ENCODE data around the gene MTA1.

Gene MTA1

GRCh38 chr14:105436402-105436801 is 16.8 kb downstream of the MTA1 start:
- peaks cover 63% of the 10 kb centered on the region for H3K79me2 ChIP-seq (ENCODE audit: insufficient read depth, low read length)
- H2AFZ ChIP-seq (ENCODE audit: low read length), result no peak overlapping the region
- H3K4me2 ChIP-seq (ENCODE audit: low read length), result no peak overlapping the region
- peaks cover 17% of the 10 kb centered on the region for H3K9me3 ChIP-seq (ENCODE audit: low read length)
- H3K27ac ChIP-seq (ENCODE audit: low read depth, low read length, poor library complexity, severe bottlenecking), result peak overlapping the region; percentile 56
- no peaks in the 10 kb centered on the region for H3K9me2 ChIP-seq (ENCODE audit: low read depth, low read length)
- H3K27me3 ChIP-seq (ENCODE audit: insufficient read depth, low read length), result no peaks in the 10 kb centered on the region
- H3F3A ChIP-seq (ENCODE audit: insufficient read depth, low read length), result peaks cover 6% of the 10 kb centered on the region; the same call in 1 of the 2 replicates
- H3K9ac ChIP-seq (ENCODE audit: low read length), result no peak overlapping the region
- H3K4me3 ChIP-seq (ENCODE audit: low read depth, low read length, poor library complexity, severe bottlenecking), result no peak overlapping the region
- no peaks in the 10 kb centered on the region for H3K4me1 ChIP-seq (ENCODE audit: insufficient read depth, low read length, severe bottlenecking)
- H3K36me3 ChIP-seq (ENCODE audit: insufficient read depth, low read length), result peaks cover 73% of the 10 kb centered on the region
- TF ChIP-seq EZH2 (IDR thresholded peaks at IDR 0.05; ENCODE audit: borderline replicate concordance, low read length), result no peak
- no peak for TF ChIP-seq CTCF (IDR thresholded peaks at IDR 0.05; ENCODE audit: low read length)
- H4K20me1 ChIP-seq (ENCODE audit: insufficient read depth, low read length), result no peaks in the 10 kb centered on the region

GRCh38 chr14:105436891-105437722 is 17.5 kb downstream of the MTA1 start:
- Histone ChIP-seq H3K4me2 (ENCODE audit: low read length) (no peak overlapping the region), H4K20me1 (ENCODE audit: insufficient read depth, low read length) (no peaks in the 10 kb centered on the region), H2AFZ (ENCODE audit: low read length) (no peak overlapping the region), H3K36me3 (ENCODE audit: insufficient read depth, low read length) (peaks cover 72% of the 10 kb centered on the region), H3K79me2 (ENCODE audit: insufficient read depth, low read length) (peaks cover 57% of the 10 kb centered on the region), H3F3A (ENCODE audit: insufficient read depth, low read length) (peaks cover 6% of the 10 kb centered on the region; the same call in 1 of the 2 replicates), H3K9ac (ENCODE audit: low read length) (no peak overlapping the region), H3K9me2 (ENCODE audit: low read depth, low read length) (no peaks in the 10 kb centered on the region), H3K4me1 (ENCODE audit: insufficient read depth, low read length, severe bottlenecking) (no peaks in the 10 kb centered on the region), H3K4me3 (ENCODE audit: low read depth, low read length, poor library complexity, severe bottlenecking) (no peak overlapping the region), H3K27me3 (ENCODE audit: insufficient read depth, low read length) (no peaks in the 10 kb centered on the region), H3K27ac (ENCODE audit: low read depth, low read length, poor library complexity, severe bottlenecking) (peak overlapping the region; percentile 56), H3K9me3 (ENCODE audit: low read length) (peaks cover 13% of the 10 kb centered on the region)
- TF ChIP-seq CTCF (IDR thresholded peaks at IDR 0.05; ENCODE audit: low read length), result no peak
- TF ChIP-seq EZH2 (IDR thresholded peaks at IDR 0.05; ENCODE audit: borderline replicate concordance, low read length), result no peak

GRCh38 chr14:105437723-105438500 is 18.3 kb downstream of the MTA1 start:
- Histone ChIP-seq H3K9ac (ENCODE audit: low read length) (no peak overlapping the region), H3K9me3 (ENCODE audit: low read length) (peaks cover 13% of the 10 kb centered on the region), H3K36me3 (ENCODE audit: insufficient read depth, low read length) (peaks cover 73% of the 10 kb centered on the region), H3K9me2 (ENCODE audit: low read depth, low read length) (no peaks in the 10 kb centered on the region), H3K79me2 (ENCODE audit: insufficient read depth, low read length) (peaks cover 51% of the 10 kb centered on the region), H2AFZ (ENCODE audit: low read length) (no peak overlapping the region), H4K20me1 (ENCODE audit: insufficient read depth, low read length) (no peaks in the 10 kb centered on the region), H3K4me3 (ENCODE audit: low read depth, low read length, poor library complexity, severe bottlenecking) (no peak overlapping the region), H3F3A (ENCODE audit: insufficient read depth, low read length) (peaks cover 6% of the 10 kb centered on the region; the same call in 1 of the 2 replicates), H3K27ac (ENCODE audit: low read depth, low read length, poor library complexity, severe bottlenecking) (no peak overlapping the region), H3K4me1 (ENCODE audit: insufficient read depth, low read length, severe bottlenecking) (no peaks in the 10 kb centered on the region), H3K4me2 (ENCODE audit: low read length) (no peak overlapping the region), H3K27me3 (ENCODE audit: insufficient read depth, low read length) (no peaks in the 10 kb centered on the region)
- no peak for TF ChIP-seq CTCF (IDR thresholded peaks at IDR 0.05; ENCODE audit: low read length)
- TF ChIP-seq EZH2 (IDR thresholded peaks at IDR 0.05; ENCODE audit: borderline replicate concordance, low read length), result no peak
